ENCODE measurements around the gene CCL20. TPM values are rescaled to one million over a fixed set of nuclear protein-coding genes. Genes with fewer than 3 reads are reported as not detected.

CCL20 gene
- total and polyA plus RNA-seq, 5 donors = not detected

DNA sequence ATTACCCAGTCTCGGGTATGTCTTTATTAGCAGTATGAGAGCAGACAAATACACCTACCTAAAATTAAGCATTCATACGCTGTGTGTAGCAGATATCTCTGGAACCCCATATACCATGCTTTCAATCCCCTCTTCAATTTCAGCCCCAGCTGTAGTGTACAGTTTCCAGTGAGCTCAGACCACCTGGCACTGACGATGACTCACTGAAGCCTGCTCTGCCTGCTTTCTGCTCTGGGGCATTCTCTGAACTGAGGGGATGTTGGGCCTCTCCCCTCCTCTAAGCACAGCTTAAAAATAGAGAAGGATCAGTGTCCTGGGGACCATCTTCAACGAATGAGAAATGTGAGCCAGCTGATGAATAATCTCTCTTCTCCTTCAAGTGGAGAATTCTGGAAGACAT is 8.7 kb upstream of the CCL20 start:
- Histone ChIP-seq H3K27me3 (ENCODE audit: control insufficient read depth, insufficient read depth) (no peaks in the 10 kb centered on the region), H3K4me3 (ENCODE audit: low read length) (no peak overlapping the region), H3K9me3 (ENCODE audit: control insufficient read depth, low read length) (no peaks in the 10 kb centered on the region), H3K4me1 (ENCODE audit: control insufficient read depth, insufficient read depth, low read length) (no peaks in the 10 kb centered on the region), H3K27ac (ENCODE audit: low read length) (no peak overlapping the region)
- DNase-seq (no peak), ATAC-seq (no peak)
- 81% methylated on average over 4 of the region's 4 CpGs for WGBS
- intact Hi-C loops (cut with DNase I) = no loop called here

DNA sequence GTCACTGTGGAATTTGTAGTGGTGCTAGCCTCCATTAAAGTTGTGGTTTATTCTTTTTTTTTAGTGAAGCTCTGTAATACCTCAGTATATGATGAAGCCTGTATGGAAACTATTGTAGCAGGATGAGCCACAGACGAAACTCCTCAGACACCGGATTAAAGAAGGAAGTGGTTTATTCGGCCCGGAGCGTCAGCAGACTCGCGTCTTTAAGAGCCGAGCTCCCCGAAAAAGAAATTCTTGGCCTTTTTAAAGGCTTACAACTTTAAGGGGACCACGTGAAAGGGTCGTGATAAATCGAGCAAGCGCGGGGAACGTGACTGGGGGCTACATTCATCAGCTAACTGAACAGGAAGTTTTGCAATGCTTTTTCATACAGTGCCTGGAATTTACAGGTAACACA is 8.1 kb upstream of the CCL20 start:
- intact Hi-C loops (cut with DNase I) = no loop called here
- peak in 1 of 3 donors; percentile 50 for DNase-seq
- WGBS = 76% methylated on average over 15 of the region's 15 CpGs
- no peak overlapping the region for H3K4me3 ChIP-seq (ENCODE audit: low read length)
- H3K27me3 ChIP-seq (ENCODE audit: control insufficient read depth, insufficient read depth) = no peaks in the 10 kb centered on the region
- ATAC-seq = no peak
- H3K9me3 ChIP-seq (ENCODE audit: control insufficient read depth, low read length) = no peaks in the 10 kb centered on the region
- H3K27ac ChIP-seq (ENCODE audit: low read length) = no peak overlapping the region
- no peaks in the 10 kb centered on the region for H3K4me1 ChIP-seq (ENCODE audit: control insufficient read depth, insufficient read depth, low read length)

GRCh38 chr2:227808936-227809335 is 4.7 kb upstream of the CCL20 start:
- H3K9me3 ChIP-seq (ENCODE audit: control insufficient read depth, low read length) = no peaks in the 10 kb centered on the region
- 90% methylated on average over 1 of the region's 1 CpG for WGBS
- DNase-seq (no peak), ATAC-seq (no peak)
- H3K4me1 ChIP-seq (ENCODE audit: control insufficient read depth, insufficient read depth, low read length) = no peaks in the 10 kb centered on the region
- no peak overlapping the region for H3K4me3 ChIP-seq (ENCODE audit: low read length)
- intact Hi-C loops (cut with DNase I) = no loop called here
- no peaks in the 10 kb centered on the region for H3K27me3 ChIP-seq (ENCODE audit: control insufficient read depth, insufficient read depth)
- H3K27ac ChIP-seq (ENCODE audit: low read length) = no peak overlapping the region

DNA sequence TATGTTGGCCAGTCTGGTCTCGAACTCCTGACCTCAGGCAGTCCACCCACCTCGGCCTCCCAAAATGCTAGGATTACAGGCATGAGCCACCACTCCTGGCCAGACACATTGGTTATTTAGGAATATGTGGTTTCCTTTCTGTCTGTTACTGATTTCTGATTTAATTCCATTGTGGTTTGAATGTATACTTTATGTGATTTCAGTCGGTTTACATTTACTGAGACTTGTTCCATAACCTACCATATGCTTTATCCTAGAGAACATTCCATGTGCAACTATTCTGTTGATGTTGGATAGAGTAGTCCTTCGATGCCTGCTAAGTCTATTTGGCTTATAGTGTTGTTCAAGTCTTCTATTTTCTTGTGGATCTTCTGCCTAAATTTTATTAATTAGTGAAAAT is 1.6 kb upstream of the CCL20 start:
- DNase-seq = no peak
- Histone ChIP-seq H3K27me3 (ENCODE audit: control insufficient read depth, insufficient read depth) (no peaks in the 10 kb centered on the region), H3K4me3 (ENCODE audit: low read length) (no peak overlapping the region), H3K9me3 (ENCODE audit: control insufficient read depth, low read length) (no peaks in the 10 kb centered on the region), H3K27ac (ENCODE audit: low read length) (no peak overlapping the region), H3K4me1 (ENCODE audit: control insufficient read depth, insufficient read depth, low read length) (no peaks in the 10 kb centered on the region)
- no peak for ATAC-seq
- WGBS = 85% methylated on average over 4 of the region's 4 CpGs
- intact Hi-C loops (cut with DNase I) = no loop called here

DNA sequence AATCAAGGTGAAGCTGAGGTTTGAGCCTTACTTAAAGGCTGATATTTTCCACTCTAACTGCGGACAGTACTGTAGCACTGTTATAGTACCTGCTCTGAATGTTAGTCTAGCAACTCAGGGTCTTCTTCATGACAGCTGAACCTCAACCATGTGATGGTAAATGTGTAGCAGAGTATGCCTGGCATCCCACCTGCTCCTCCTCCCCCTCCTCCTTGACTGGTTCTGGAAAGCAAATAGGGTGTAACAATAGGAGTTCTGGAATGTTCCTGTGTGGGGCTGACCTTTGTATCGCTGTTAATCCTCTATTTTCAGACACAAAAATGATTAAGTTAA is 447 bp upstream of the CCL20 start:
- H3K4me3 ChIP-seq (ENCODE audit: low read length) = no peak overlapping the region

GRCh38 chr2:227815066-227815465 is 1.4 kb downstream of the CCL20 start:
- Histone ChIP-seq H3K4me3 (ENCODE audit: low read length) (no peak overlapping the region), H3K9me3 (ENCODE audit: control insufficient read depth, low read length) (no peaks in the 10 kb centered on the region), H3K4me1 (ENCODE audit: control insufficient read depth, insufficient read depth, low read length) (peaks cover 5% of the 10 kb centered on the region), H3K27me3 (ENCODE audit: control insufficient read depth, insufficient read depth) (no peaks in the 10 kb centered on the region), H3K27ac (ENCODE audit: low read length) (no peak overlapping the region)
- intact Hi-C loops (cut with DNase I) = no loop called here
- ATAC-seq (no peak), DNase-seq (no peak)
- 67% methylated on average over 3 of the region's 3 CpGs for WGBS

More for the DNA sequence above, 447 bp upstream of the CCL20 start:
- H3K27me3 ChIP-seq (ENCODE audit: control insufficient read depth, insufficient read depth) = no peaks in the 10 kb centered on the region
- WGBS = 78% methylated on average over 2 of the region's 2 CpGs
- H3K9me3 ChIP-seq (ENCODE audit: control insufficient read depth, low read length) = no peaks in the 10 kb centered on the region
- H3K27ac ChIP-seq (ENCODE audit: low read length) = no peak overlapping the region
- intact Hi-C loops (cut with DNase I) = no loop called here
- ATAC-seq = no peak
- no peak for DNase-seq
- H3K4me1 ChIP-seq (ENCODE audit: control insufficient read depth, insufficient read depth, low read length) = peaks cover 3% of the 10 kb centered on the region

GRCh38 chr2:227816507-227817294 is 3.1 kb downstream of the CCL20 start:
- WGBS = 89% methylated on average over 2 of the region's 2 CpGs
- no peaks in the 10 kb centered on the region for H3K9me3 ChIP-seq (ENCODE audit: control insufficient read depth, low read length)
- no peak for DNase-seq

GRCh38 chr2:227817336-227817735 is 3.7 kb downstream of the CCL20 start:
- ATAC-seq = no peak
- WGBS = 65% methylated on average over 1 of the region's 1 CpG
- no peak overlapping the region for H3K27ac ChIP-seq (ENCODE audit: low read length)

More at GRCh38 chr2:227816507-227817294, 3.1 kb downstream of the CCL20 start:
- Histone ChIP-seq H3K4me3 (ENCODE audit: low read length) (no peak overlapping the region), H3K4me1 (ENCODE audit: control insufficient read depth, insufficient read depth, low read length) (peaks cover 5% of the 10 kb centered on the region), H3K27ac (ENCODE audit: low read length) (no peak overlapping the region), H3K27me3 (ENCODE audit: control insufficient read depth, insufficient read depth) (no peaks in the 10 kb centered on the region)
- ATAC-seq = no peak
- intact Hi-C loops (cut with DNase I) = no loop called here

DNA sequence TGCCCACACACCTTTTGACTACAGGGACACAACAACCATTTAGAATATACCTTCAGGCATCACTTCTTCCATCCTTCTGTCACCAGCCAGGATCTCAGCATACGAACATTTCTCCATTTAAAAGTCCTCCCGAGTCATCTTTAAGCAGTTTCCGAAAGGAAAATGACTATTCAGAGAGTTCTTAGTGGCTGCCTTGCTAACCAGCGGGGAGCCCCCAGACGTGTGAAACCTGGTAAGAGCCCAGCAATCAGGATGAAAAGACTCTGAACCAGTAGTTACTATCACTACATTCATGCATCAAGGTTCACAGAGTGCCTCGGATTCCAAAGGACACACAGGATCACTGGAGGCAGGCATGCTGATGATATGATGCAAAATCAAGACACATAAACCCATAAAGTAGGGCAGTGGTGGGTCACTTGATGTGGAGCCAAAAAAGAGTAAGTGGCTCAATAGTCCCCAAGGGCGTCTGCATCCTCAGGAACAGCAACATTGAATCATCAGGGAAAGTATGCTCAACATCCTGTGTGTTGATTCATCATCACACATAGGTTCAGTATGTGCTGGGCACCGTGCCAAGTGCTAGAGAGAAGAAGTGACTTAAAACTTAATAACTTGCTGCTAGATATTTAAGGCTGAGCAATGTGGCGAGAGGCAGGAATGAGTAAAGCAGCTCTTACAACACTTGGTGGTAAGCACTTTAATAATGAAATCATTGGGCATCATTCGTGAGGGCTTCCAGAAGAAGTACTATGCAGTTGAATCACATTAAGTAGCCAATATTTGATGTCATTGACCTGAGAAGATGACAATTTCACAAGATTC is 4.4 kb downstream of the CCL20 start:
- peak; percentile 77 to 91 for ATAC-seq
- H3K27ac ChIP-seq (ENCODE audit: low read length) = no peak overlapping the region
- intact Hi-C loops (cut with DNase I) = no loop called here
- H3K27me3 ChIP-seq (ENCODE audit: control insufficient read depth, insufficient read depth) = no peaks in the 10 kb centered on the region
- H3K4me3 ChIP-seq (ENCODE audit: low read length) = no peak overlapping the region
- H3K9me3 ChIP-seq (ENCODE audit: control insufficient read depth, low read length) = no peaks in the 10 kb centered on the region
- WGBS = 28% methylated on average over 10 of the region's 10 CpGs
- DNase-seq = peak; percentile 69 to 95 (median 87)
- H3K4me1 ChIP-seq (ENCODE audit: control insufficient read depth, insufficient read depth, low read length) = peaks cover 5% of the 10 kb centered on the region

More at GRCh38 chr2:227817336-227817735, 3.7 kb downstream of the CCL20 start:
- Histone ChIP-seq H3K27me3 (ENCODE audit: control insufficient read depth, insufficient read depth) (no peaks in the 10 kb centered on the region), H3K4me1 (ENCODE audit: control insufficient read depth, insufficient read depth, low read length) (peaks cover 5% of the 10 kb centered on the region), H3K9me3 (ENCODE audit: control insufficient read depth, low read length) (no peaks in the 10 kb centered on the region), H3K4me3 (ENCODE audit: low read length) (no peak overlapping the region)
- intact Hi-C loops (cut with DNase I) = no loop called here
- no peak for DNase-seq

GRCh38 chr2:227818675-227819397 is 5.2 kb downstream of the CCL20 start:
- 47% methylated on average over 9 of the region's 9 CpGs for WGBS
- Histone ChIP-seq H3K4me1 (ENCODE audit: control insufficient read depth, insufficient read depth, low read length) (peaks cover 5% of the 10 kb centered on the region), H3K27me3 (ENCODE audit: control insufficient read depth, insufficient read depth) (no peaks in the 10 kb centered on the region), H3K9me3 (ENCODE audit: control insufficient read depth, low read length) (no peaks in the 10 kb centered on the region), H3K27ac (ENCODE audit: low read length) (no peak overlapping the region), H3K4me3 (ENCODE audit: low read length) (no peak overlapping the region)
- DNase-seq (peak; percentile 58 to 78 (median 73)), ATAC-seq (peak; percentile 89 to 91)
- intact Hi-C loops (cut with DNase I) = no loop called here

- H3K27me3 ChIP-seq (ENCODE audit: control insufficient read depth, insufficient read depth) = no peaks in the 10 kb centered on the region
- H3K4me1 ChIP-seq (ENCODE audit: control insufficient read depth, insufficient read depth, low read length) = peaks cover 5% of the 10 kb centered on the region
- no peak overlapping the region for H3K27ac ChIP-seq (ENCODE audit: low read length)
- WGBS = 89% methylated on average over 3 of the region's 3 CpGs
- no peak for DNase-seq
- intact Hi-C loops (cut with DNase I) = no loop called here
- H3K4me3 ChIP-seq (ENCODE audit: low read length) = no peak overlapping the region
- no peaks in the 10 kb centered on the region for H3K9me3 ChIP-seq (ENCODE audit: control insufficient read depth, low read length)
- no peak for ATAC-seq
Observed at GRCh38 chr2:227819398-227819697, 5.7 kb downstream of the CCL20 start.
